ENCODE measurements around the gene RNU2-1.

GRCh38 chr17:43211123-43211479 is 22.7 kb downstream of the RNU2-1 start:
- TF ChIP-seq YY1 (IDR thresholded peaks at IDR 0.05; ENCODE audit: low read depth) (no peak), ZBTB7A (IDR thresholded peaks at IDR 0.05; ENCODE audit: low read depth) (no peak)

Data from Ishikawa (cell line).